Stomach smooth muscle (tissue), 2 donors: ENCODE results near the gene FBXW2.
"Not testable (repeated sequence)": the region's sequence is repeated elsewhere in the genome, so short reads cannot be mapped to it uniquely, and the experiment has no call there.

Experiments
- H3K27ac ChIP-seq: one replicate; pipeline ENCODE4 v1.7.0; 2013; ENCODE audit warnings: mild to moderate bottlenecking, low read length, inconsistent platforms
- H3K27me3 ChIP-seq, 2 donors: one replicate each; pipeline ENCODE4 v1.7.0; 2013; ENCODE audit warnings: low read length in 2 of 2; ENCODE audit not compliant: insufficient read depth in 2 of 2, control insufficient read depth in 1 of 2
- H3K36me3 ChIP-seq, 2 donors: one replicate each; pipeline ENCODE4 v1.7.0; 2013; ENCODE audit warnings: low read length in 2 of 2; ENCODE audit not compliant: control insufficient read depth in 2 of 2, insufficient read depth in 2 of 2
- H3K4me1 ChIP-seq: one replicate; pipeline ENCODE4 v1.7.0; 2013; ENCODE audit warnings: low read length; ENCODE audit not compliant: control insufficient read depth, insufficient read depth
- H3K4me3 ChIP-seq, 2 donors: one replicate each; pipeline ENCODE4 v1.7.0; 2013; ENCODE audit warnings: low read length in 2 of 2
- H3K9ac ChIP-seq, 2 donors: one replicate each; pipeline ENCODE4 v1.7.0; 2013; ENCODE audit warnings: low read length in 2 of 2, mild to moderate bottlenecking in 1 of 2
- H3K9me3 ChIP-seq, 2 donors: one replicate each; pipeline ENCODE4 v1.7.0; 2013; ENCODE audit warnings: low read length in 2 of 2; ENCODE audit not compliant: control insufficient read depth in 2 of 2
- donor health status: healthy.
- donor health status: Pancreatic carcinoma.

Gene FBXW2

GRCh38 chr9:120818595-120818994 is 25.4 kb upstream of the FBXW2 start:
- Histone ChIP-seq H3K4me1 (no peaks in the 10 kb centered on the region), H3K27ac (no peak overlapping the region), H3K9me3 (no peaks in the 10 kb centered on the region), H3K9ac (no peak overlapping the region), H3K36me3 (peaks cover 31 to 37% of the 10 kb centered on the region in 2 donors), H3K27me3 (no peaks in the 10 kb centered on the region), H3K4me3 (no peak overlapping the region)

GRCh38 chr9:120815075-120815474 is 21.9 kb upstream of the FBXW2 start:
- Histone ChIP-seq H3K4me1 (no peaks in the 10 kb centered on the region), H3K9me3 (no peaks in the 10 kb centered on the region), H3K27ac (no peak overlapping the region), H3K9ac (no peak overlapping the region), H3K36me3 (peaks cover 13 to 22% of the 10 kb centered on the region in 2 donors), H3K4me3 (no peak overlapping the region), H3K27me3 (no peaks in the 10 kb centered on the region)

GRCh38 chr9:120808931-120809330 is 15.7 kb upstream of the FBXW2 start:
- no peaks in the 10 kb centered on the region for H3K4me1 ChIP-seq
- peaks cover 0 to 7% of the 10 kb centered on the region in 2 donors for H3K9me3 ChIP-seq
- no peak overlapping the region for H3K9ac ChIP-seq
- no peaks in the 10 kb centered on the region for H3K36me3 ChIP-seq
- no peak overlapping the region for H3K4me3 ChIP-seq
- H3K27me3 ChIP-seq: no peaks in the 10 kb centered on the region
- H3K27ac ChIP-seq: no peak overlapping the region

- H3K4me1 ChIP-seq: no peaks in the 10 kb centered on the region
- H3K36me3 ChIP-seq: no peaks in the 10 kb centered on the region
Measured at GRCh38 chr9:120807607-120808379, 14.6 kb upstream of the FBXW2 start.

GRCh38 chr9:120804784-120805363 is 11.7 kb upstream of the FBXW2 start:
- not testable (repeated sequence) for H3K27ac ChIP-seq, H3K4me1 ChIP-seq, H3K4me3 ChIP-seq, H3K27me3 ChIP-seq, H3K9ac ChIP-seq, H3K36me3 ChIP-seq, H3K9me3 ChIP-seq

More at GRCh38 chr9:120807607-120808379, 14.6 kb upstream of the FBXW2 start:
- Histone ChIP-seq H3K27ac (no peak overlapping the region), H3K27me3 (no peaks in the 10 kb centered on the region), H3K9me3 (peaks cover 0 to 7% of the 10 kb centered on the region in 2 donors), H3K9ac (no peak overlapping the region), H3K4me3 (no peak overlapping the region)

- no peak overlapping the region for H3K4me3 ChIP-seq
- H3K9me3 ChIP-seq: no peaks in the 10 kb centered on the region
- no peak overlapping the region for H3K27ac ChIP-seq
- H3K9ac ChIP-seq: no peak overlapping the region
- H3K27me3 ChIP-seq: no peaks in the 10 kb centered on the region
- no peaks in the 10 kb centered on the region for H3K36me3 ChIP-seq
- no peaks in the 10 kb centered on the region for H3K4me1 ChIP-seq
Measured at GRCh38 chr9:120801441-120801840, 8.2 kb upstream of the FBXW2 start.

GRCh38 chr9:120791161-120791560 is 2.1 kb downstream of the FBXW2 start:
- H3K9ac ChIP-seq: no peak overlapping the region
- H3K9me3 ChIP-seq: no peaks in the 10 kb centered on the region
- H3K4me3 ChIP-seq: no peak overlapping the region
- no peak overlapping the region for H3K27ac ChIP-seq
- H3K27me3 ChIP-seq: no peaks in the 10 kb centered on the region
- peaks cover 13% of the 10 kb centered on the region for H3K4me1 ChIP-seq
- H3K36me3 ChIP-seq: peaks cover 6 to 7% of the 10 kb centered on the region in 2 donors

GRCh38 chr9:120787933-120788332 is 5.3 kb downstream of the FBXW2 start:
- H3K4me1 ChIP-seq: peaks cover 8% of the 10 kb centered on the region
- no peaks in the 10 kb centered on the region for H3K27me3 ChIP-seq
- H3K9me3 ChIP-seq: no peaks in the 10 kb centered on the region
- H3K27ac ChIP-seq: no peak overlapping the region
- peaks cover 8 to 9% of the 10 kb centered on the region in 2 donors for H3K36me3 ChIP-seq
- H3K9ac ChIP-seq: no peak overlapping the region
- H3K4me3 ChIP-seq: no peak overlapping the region

- Histone ChIP-seq H3K27ac (no peak overlapping the region), H3K4me1 (no peaks in the 10 kb centered on the region), H3K9me3 (no peaks in the 10 kb centered on the region), H3K9ac (no peak overlapping the region), H3K27me3 (no peaks in the 10 kb centered on the region), H3K4me3 (no peak overlapping the region), H3K36me3 (peaks cover 9 to 10% of the 10 kb centered on the region in 2 donors)
Measured at GRCh38 chr9:120783602-120784047, 9.6 kb downstream of the FBXW2 start.

- Histone ChIP-seq H3K4me3 (no peak overlapping the region), H3K9ac (no peak overlapping the region), H3K36me3 (peaks cover 18 to 21% of the 10 kb centered on the region in 2 donors), H3K9me3 (no peaks in the 10 kb centered on the region), H3K4me1 (no peaks in the 10 kb centered on the region), H3K27ac (no peak overlapping the region), H3K27me3 (no peaks in the 10 kb centered on the region)
Measured at GRCh38 chr9:120781236-120781635, 12.0 kb downstream of the FBXW2 start.

- Histone ChIP-seq H3K9me3 (no peaks in the 10 kb centered on the region), H3K4me1 (no peaks in the 10 kb centered on the region), H3K36me3 (peaks cover 18 to 26% of the 10 kb centered on the region in 2 donors), H3K9ac (no peak overlapping the region), H3K4me3 (no peak overlapping the region), H3K27me3 (no peaks in the 10 kb centered on the region), H3K27ac (no peak overlapping the region)
Measured at GRCh38 chr9:120780367-120780766, 12.8 kb downstream of the FBXW2 start.
